ENCODE measurements around the gene SLC2A3.

GRCh38 chr12:7892186-7892980 lies 43.6 kb downstream of the SLC2A3 start:
- no peak for TF ChIP-seq CTCF (IDR thresholded peaks at IDR 0.05; ENCODE audit: poor library complexity, severe bottlenecking)
- no peak for TF ChIP-seq EZH2 (IDR thresholded peaks at IDR 0.05; ENCODE audit: borderline replicate concordance, insufficient read depth, low read length, poor library complexity, severe bottlenecking)
- no peak for TF ChIP-seq RAD21 (conservative IDR thresholded peaks at IDR 0.05)
- TF ChIP-seq POLR2AphosphoS5 (IDR thresholded peaks at IDR 0.05) = no peak

Data from neural cell (in vitro differentiated cells).